GM18526 (cell line): ENCODE data around the gene MYDGF.

Experiments used
- POLR2A ChIP-seq: IDR thresholded peaks from 3 replicates; pipeline ENCODE4 v1.6.1; 2011; ENCODE audit not compliant: insufficient read length; ENCODE audit errors: extremely low read depth

The MYDGF gene

DNA sequence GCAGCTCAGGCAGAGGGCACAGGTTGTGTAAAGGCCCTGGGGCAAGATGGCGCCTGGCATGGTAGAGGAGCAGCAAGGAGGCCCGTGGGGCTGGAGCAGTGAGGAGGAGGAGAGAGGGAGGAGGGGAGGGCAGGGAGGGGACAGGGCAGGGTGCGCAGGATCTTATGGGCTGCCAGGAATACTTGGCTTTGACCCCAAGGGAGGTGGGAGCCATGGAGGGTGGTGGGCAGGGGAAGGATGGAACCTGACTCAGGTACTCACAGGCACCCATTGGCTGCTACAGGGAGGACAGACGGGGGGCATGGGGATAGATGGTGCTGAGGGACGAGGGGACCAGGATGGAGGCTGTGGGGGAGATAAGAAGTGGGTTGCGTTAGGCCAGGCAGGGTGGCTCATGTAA lies 27.5 kb downstream of the MYDGF start:
- TF ChIP-seq POLR2A, result no peak

DNA sequence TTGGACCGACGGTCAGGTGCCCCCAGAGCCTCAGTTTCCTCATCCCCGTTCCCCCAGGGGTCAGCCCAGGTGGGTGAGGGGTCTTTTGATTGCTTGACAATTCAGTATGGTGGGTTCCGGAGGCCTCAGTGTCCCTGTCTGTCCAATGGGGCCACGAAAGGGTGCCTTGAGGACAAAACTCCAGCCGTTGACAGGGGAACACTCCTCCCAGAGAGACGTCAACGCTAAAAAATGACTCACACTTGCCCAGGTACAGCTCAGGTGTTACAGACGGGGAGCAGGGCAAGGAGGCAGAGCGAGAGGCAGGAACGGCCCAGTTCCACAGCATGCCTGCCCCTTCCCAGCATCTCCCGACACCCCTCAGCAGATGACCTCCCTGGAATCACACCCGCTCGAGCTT lies 29.0 kb downstream of the MYDGF start:
- TF ChIP-seq POLR2A, result no peak

DNA sequence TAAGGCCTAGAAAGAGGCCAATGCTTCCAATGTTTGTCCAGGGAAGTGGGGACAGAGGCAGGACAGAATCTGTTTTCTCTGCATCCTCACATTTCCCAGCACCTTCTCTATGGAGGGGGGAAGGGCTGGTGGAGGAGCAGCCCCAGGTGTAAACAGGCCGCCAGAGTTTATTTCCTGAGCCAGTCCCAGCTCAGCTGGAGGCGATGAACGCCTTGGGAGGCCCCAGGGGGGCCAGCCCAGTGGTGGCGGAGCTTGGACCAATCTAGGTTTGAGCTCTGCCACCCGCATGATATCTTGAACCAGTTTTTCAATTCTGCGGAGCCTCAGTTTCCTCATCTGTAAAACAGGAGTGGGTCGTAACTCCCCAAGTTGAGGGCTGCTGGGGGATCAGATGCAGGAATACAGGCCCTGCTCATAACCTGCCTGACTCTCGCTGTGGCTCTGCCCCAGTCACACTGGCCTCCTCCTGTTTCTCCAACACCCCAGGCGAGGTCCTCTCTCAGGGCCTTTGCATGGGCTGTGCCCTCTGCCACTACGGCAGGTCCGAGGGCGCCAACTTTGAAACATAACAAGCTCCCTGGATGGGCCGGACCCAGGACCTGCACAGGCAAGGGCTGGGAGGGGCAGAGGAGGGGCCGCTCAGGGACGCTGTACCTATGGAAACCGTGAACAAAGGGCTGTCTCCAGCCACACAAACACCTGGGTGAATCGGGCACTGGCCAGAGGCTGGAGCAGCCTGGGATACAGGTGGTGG lies 29.7 kb downstream of the MYDGF start:
- no peak for TF ChIP-seq POLR2A

DNA sequence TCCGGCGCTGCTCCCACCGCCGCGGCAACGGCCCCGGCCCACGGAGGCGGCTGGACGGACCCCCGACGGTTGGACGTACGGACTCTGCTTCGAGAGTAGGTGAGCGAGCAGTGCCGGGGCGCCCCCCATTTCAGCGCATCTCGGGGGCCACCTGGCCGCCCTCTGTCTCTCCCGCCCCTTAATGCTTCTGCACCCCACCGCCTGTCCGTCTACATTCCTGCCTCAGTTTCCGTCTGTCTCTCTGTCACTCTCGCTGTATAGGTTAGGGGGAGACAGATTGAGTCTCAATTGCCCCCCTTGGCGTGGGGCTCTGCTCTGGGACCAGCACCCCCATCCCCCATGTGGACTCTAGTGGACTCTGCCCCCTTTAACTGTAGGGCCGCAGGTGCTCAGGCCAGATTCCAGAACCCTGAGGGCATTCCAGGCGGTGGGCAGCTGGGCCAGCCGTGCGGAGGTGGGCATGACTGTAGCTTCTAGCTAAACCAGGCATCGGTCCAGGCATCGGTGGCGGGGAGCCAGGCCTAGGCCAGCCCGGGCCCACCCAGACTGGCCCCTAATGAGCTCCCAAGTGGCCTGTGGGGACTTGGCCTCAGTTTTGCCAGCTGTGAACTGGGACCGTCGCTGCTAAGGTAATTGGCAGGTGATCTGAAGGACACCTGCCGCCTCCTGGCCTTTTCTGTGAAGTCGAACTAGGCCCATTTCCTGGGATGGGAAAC lies 30.5 kb downstream of the MYDGF start:
- TF ChIP-seq POLR2A, result peak; percentile 24

DNA sequence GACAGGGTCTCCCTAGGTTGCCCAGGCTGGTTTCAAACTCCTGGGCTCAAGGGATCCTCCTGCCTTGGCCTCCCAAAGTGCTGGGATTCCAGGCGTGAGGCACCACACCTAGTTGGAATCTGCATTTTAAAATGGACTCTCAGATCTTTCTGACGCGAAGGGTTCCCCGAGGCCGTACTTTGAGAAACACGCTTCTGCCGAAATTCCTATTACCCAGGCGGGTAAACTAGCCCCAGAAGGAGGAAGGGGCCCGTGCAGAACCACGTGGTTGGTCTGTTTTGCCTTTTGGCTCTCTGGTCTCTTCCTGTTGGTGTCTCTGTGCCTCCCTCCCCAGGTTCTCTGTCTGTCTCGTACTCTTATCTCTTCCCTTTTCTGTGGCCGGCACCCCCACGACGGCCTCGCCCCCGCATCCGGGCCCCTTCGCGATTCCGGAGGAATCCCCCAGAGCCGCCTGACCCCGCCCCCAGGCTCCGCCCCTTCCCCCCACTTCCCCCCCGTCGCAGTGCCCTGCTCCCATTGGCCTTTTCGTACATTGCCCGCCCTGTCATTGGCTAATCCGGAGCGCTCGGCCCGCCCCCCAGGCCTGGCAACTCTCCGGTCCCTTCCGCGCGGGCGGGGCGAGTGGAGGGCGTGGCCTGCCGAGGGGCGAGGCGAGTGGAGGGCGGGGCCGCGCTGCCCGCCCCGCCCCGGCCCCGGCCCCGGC lies 31.2 kb downstream of the MYDGF start, which contains the start of gene TNFAIP8L1:
Gene TNFAIP8L1, plus strand, starts transcription at position 689 of the 703 bp plus-strand sequence. CDS start 12,354 bp downstream, outside the sequence.
- TF ChIP-seq POLR2A, result peak; percentile 32

DNA sequence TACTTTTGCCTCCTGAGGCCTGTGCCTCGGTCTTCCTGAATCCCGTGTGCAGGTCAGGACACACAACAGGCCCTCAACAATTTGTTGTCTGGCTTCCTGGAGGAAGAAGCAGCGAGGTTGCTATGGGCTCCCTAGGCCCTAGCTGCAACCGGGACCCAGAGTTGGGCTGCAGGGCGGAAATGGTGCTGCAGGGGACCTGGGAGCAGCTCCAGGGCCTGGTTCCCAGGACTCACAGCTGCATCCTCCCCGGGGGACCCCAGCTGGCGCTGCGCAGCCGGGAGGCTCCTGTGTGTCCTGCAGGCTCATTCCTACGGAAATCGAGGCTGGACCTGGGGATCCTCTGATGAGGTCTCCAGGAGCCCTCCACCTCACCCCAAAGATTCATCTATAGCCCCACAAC lies 31.8 kb downstream of the MYDGF start:
- TF ChIP-seq POLR2A, result no peak

DNA sequence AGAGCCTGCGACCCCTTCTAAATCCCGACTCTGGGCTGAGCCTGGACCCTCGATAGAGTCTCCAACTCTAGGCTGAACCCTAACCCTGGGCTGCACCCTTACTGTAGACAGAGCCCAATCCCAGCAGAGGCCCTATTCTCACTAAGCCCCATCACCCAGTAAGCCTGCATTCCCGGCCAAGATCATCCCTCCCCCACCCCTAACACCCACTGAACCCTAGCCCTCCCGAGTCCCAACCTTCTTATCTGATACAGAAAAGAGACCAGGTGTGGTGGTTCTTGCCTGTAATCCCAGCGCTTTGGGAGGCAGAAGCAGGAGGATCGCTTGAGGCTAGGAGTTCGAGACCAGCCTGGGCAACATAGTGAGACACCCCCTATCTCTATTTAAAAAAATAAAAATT lies 33.4 kb downstream of the MYDGF start:
- TF ChIP-seq POLR2A, result no peak

DNA sequence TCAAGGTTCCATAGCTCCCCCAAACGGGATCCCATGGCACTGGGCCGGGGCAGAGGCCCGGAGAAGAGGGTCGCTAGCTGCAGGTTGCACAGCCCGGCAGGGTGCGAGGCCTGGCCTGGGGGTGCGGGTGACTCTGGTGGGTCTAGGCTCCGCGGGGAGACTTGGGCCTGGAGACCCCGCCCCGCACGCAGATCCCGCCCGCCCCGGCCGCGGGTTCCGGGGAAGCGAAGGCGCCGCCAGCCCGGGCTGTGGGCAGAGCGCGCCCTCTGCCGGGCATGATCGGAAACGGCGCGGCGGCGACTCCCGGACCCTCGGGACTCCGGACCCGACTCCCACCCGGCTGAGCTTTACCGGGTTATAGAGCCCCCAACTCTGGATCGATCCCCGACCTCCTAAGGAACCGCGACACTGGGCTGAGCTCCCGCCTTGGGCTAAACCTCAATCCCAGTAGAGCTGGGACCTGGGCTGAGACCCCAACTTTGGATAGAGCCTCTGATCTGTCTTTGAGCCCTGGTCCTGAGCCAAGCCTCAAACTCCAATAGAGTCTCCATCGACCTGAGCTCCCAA lies 33.9 kb downstream of the MYDGF start:
- no peak for TF ChIP-seq POLR2A

DNA sequence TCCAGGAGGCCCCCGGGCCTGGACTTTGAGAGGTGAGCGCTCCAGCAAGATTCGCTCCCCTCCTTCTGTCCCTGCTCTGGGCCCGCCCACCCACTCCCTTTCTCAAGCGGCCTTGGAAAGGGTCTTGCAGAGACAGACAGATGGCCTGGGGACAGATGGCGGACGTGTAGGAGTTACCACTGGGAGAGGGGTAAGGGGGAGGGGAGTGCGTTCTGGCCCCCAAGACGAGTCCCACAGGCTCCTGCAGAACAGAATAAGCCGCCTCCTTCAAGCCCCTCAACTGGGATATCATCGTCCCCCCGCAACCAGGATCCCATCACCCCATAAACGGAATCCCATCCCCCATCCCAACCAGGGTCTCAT lies 34.4 kb downstream of the MYDGF start:
- no peak for TF ChIP-seq POLR2A

DNA sequence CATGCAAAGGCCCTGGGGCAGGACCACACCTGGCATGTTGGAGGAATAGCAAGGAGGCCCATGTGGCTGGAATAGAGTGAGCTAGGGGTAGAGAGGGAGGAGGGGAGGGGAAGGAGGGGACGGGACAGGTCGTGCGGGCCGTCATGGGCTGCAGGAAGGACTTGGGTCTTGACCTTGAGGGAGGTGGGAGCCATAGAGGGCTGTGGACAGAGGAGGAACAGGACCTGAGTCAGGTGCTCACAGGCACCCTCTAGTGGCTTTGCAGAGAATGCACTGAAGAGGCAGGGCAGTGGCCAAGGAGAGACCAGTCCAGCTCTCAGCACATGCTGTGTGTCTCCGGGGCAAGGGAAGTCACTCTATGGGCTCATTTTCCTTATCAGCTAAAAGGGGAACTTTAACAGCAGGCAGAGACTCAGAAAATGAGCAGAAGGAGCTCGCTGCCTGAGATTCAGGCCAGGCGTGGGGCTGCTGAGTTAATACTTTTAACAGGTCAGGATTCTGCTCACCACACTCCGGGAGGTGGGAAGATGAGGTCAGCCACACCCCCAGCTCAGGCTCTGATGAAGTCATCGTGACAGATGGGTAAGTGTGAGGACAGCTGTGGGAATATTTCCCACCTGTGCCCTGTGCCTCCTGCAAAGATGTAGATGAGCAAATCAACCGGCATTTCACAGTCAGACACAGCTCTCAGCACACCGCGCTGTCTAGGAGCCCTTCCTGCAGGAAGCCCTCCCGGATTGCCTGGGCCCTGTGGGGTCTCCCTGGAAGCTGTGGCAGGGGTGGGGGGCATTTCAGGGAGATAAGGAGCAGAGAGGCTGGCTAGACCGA lies 36.8 kb downstream of the MYDGF start:
- no peak for TF ChIP-seq POLR2A

DNA sequence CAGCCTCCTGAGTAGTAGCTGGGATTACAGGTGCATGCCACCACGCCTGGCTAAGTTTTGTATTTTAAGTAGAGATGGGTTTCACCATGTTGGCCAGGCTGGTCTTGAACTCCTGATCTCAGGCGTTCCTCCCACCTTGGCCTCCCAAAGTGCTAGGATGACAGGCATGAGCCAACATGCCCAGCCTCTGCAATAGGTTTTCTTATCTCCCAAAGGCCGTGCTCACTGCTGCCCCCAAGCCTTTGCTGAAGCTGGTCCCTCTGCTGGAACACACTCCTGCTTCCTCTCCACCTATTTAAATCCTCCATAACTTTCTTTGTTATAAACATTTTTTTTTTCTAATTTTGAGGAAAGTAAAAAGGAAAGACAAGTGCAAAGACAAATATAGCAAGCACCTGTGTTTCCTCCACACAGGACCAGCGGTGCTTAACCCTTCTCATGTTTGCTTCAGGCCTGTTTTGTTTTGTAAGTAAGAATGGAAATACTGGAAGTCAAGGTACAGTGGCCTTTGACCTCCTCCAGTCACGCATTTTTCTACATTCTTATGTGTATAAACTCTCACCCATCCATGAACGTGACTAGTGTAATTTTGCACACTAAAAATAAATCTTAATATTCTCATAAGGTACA lies 45.3 kb downstream of the MYDGF start:
- no peak for TF ChIP-seq POLR2A

DNA sequence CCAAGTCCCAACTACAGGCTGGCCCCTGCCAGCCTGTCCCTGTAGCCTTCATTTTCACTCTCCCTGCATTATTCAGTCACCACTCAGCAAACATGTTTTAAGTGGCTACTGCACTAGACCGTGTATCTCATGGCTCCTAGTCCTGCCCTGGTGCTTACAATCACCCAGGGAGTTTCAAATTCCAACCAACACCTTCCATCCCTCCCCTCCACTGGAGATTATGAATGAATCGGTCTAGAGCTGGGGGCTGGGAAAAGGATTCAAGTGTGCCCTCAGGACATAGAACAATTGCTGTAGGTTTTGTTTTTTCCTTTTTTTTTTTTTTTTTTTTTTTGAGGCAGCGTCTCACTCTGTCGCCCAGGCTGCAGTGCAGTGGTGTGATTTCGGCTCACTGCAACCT lies 45.8 kb downstream of the MYDGF start:
- TF ChIP-seq POLR2A, result no peak

DNA sequence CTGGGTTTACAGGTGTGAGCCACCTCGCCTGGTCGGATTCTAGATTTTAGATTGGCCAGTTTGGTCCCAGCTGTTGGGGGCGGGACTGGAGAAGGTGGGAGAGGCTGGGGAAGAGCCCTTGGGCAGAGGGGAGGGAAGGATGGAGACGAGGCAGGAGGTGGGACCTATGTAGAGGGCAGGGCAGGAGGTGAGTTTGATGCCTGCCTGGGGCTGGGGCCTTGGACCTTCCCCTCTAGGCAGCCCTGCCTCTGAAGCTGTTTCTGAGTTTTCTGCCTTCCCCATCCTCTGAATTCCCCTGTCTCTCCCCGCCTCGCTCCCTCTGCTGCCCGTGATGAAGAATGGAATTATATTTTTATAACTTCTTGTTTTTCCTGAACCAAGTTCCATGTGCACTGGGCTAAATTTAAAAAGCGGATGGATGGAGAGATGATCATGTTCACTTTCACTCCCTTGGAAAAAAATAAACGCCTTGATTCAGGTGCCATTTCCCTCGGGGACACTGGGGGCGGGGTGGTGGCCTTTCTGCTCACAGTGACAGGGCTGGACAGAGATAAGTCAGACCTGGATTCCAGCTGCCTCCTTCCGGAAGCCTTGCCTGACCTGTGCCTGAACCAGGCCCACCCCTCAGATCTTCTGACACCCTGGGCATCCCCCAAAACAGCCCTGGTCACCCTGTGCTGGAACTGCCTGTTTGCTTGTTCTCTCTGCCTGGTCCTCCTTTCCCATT lies 47.3 kb downstream of the MYDGF start:
- no peak for TF ChIP-seq POLR2A

DNA sequence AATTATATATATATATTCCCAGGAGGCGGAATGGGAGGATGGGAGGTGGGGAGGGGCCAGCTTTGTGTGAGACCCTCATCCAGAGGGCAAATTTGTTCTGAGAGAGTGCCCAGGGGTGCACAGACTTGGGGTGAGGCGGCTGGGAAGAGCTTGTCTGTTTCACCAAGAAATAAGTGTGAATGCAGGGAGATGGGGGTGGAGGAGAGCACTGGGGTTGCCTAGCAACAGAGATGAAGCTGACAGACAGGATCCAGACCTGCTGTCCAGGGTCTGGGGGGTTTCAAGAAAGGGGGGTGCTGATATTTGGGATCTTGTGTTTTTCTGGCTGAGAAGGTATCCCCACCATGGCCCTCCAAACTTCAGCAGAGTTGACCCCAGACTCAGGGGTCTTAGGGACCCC lies 49.5 kb downstream of the MYDGF start:
- no peak for TF ChIP-seq POLR2A
